Pancreas (tissue), 10 donors: ENCODE data around the gene RAI1. TPM values are rescaled to one million over a fixed set of nuclear protein-coding genes. Genes with fewer than 3 reads are reported as not detected.
A peak's percentile ranks its signal among the peaks of the same experiment; 100 is the strongest.

ENCODE experiments used
- ATAC-seq, 4 donors: fragments of 200-7000 bp; cut with Tn5 transposase; one replicate each; pipeline versions ENCODE4 v1.8.0 to v1.9.1; 2020; ENCODE audit warnings: mild to moderate bottlenecking in 4 of 4, moderate library complexity in 4 of 4
- DNase-seq, 6 donors: peaks; one replicate each; pipeline ENCODE4 v3.0.0-alpha.2; 2020
- FAIRE-seq: peaks from 2 replicates; lab custom pipeline; 2012; peaks lifted over from hg19 to GRCh38; lab: Jason Lieb, UNC
- H3K27ac ChIP-seq, 4 donors: fragments of 200-600 bp; sonication (generic); 1 replicate in 3 of 4; 2 replicates in 1 of 4; pipeline versions ENCODE4 v1.5.0 to v1.8.0; 2020
- H3K27me3 ChIP-seq, 4 donors: fragments of 200-600 bp; one replicate each; pipeline ENCODE4 v1.8.0; 2021
- H3K36me3 ChIP-seq, 3 donors: fragments of 200-600 bp; sonication (generic) in 1 of 3; one replicate each; pipeline versions ENCODE4 v1.5.0 to v1.8.0; 2020 to 2021
- H3K4me1 ChIP-seq, 3 donors: fragments of 200-600 bp; one replicate each; pipeline ENCODE4 v1.8.0; 2021
- H3K4me3 ChIP-seq, 4 donors: fragments of 200-600 bp; sonication (generic) in 2 of 4; one replicate each; pipeline versions ENCODE4 v1.5.0 to v1.8.0; 2020 to 2021
- H3K9me3 ChIP-seq, 4 donors: fragments of 200-600 bp; one replicate each; pipeline ENCODE4 v1.8.0; 2021
- WGBS, 2 donors: extraction: QIAGEN DNeasy Blood & Tissue Kit; methylation state at CpG; one replicate each; pipeline ENCODE4 v1.1.7; 2013; 5-methylcytosine and 5-hydroxymethylcytosine counted together
- intact Hi-C, 3 donors: fragments of 100-400 bp; cut with DNase I; formaldehyde crosslinking; loops; one replicate each; pipeline versions ENCODE4 v1.11.1 to v1.14.2; 2022
- polyA plus RNA-seq, 2 donors: library from polyadenylated mRNA; stranded (reverse); fragments of 200-250 nt; gene quantifications; one replicate each; pipeline ENCODE4 v1.2.3, GENCODE V29; 2013
- total RNA-seq, 6 donors: library from RNA; stranded (reverse); fragmentation: NEBNext Ultra II Directional in 4 of 6; extraction: Animal tissue kit (Norgen Biotek cat#: 25700) in 4 of 6; gene quantifications; one replicate each; pipeline versions ENCODE4 v1.2.1 to v1.2.4, GENCODE V29; 2021 to 2023
- TF ChIP-seq, protein P1 (sequence below), 4 donors: fragments of 200-600 bp; sonication (generic) in 3 of 4; IDR thresholded peaks; one replicate each; pipeline versions ENCODE4 v1.5.0 to v1.8.0; 2021; ENCODE audit warnings: antibody characterized with exemption in 4 of 4
- donor health status: healthy with polysubstance abuse.
- donor health status: DM: no; HTN: no; CAD: no; lungs with moderate emphysema.
- donor health status: DM: no; HTN: no; CAD: no.
- donor health status: control.
- donor health status: control.
- donor health status: Bipolar disorder and iron deficiency.
- donor health status: DM: yes; HTN: yes; CAD: no.
- donor health status: DM: no; HTN: no; CAD: no.
- donor health status: DM: no; HTN: no; CAD: no.
- donor health status: DM: yes; HTN: yes; CAD: no.

Gene RAI1
- total and polyA plus RNA-seq, 8 donors, result 12.1 to 23.9 (median 16.7) TPM

DNA sequence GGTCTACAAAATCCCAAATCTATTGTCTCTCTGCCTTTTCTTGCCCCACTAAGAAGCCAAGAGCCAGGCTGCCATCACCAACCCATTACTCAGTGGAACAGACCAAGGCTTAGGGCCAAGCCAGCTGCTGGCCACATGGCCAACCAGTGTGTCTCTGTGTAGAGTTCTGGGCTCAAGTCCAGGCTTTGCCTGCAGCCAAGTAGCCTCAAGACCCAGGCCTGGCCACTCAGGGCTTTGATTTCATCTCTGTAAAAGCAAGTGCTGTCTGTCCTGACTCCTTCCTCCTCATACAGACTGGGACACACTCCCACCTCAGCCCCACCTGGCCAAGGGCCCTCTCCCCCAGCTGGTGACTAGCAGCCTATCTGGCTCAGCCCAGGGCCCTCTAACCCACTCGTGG, 140.9 kb downstream of the RAI1 start:
- FAIRE-seq, result no peak
- TF ChIP-seq, protein P1, sequence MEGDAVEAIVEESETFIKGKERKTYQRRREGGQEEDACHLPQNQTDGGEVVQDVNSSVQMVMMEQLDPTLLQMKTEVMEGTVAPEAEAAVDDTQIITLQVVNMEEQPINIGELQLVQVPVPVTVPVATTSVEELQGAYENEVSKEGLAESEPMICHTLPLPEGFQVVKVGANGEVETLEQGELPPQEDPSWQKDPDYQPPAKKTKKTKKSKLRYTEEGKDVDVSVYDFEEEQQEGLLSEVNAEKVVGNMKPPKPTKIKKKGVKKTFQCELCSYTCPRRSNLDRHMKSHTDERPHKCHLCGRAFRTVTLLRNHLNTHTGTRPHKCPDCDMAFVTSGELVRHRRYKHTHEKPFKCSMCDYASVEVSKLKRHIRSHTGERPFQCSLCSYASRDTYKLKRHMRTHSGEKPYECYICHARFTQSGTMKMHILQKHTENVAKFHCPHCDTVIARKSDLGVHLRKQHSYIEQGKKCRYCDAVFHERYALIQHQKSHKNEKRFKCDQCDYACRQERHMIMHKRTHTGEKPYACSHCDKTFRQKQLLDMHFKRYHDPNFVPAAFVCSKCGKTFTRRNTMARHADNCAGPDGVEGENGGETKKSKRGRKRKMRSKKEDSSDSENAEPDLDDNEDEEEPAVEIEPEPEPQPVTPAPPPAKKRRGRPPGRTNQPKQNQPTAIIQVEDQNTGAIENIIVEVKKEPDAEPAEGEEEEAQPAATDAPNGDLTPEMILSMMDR (IDR thresholded peaks at IDR 0.05), result no peak
- peak; percentile 30 to 47 (median 34) for ATAC-seq
- WGBS, 2 donors, result 25 to 34% methylated on average over 1 of the region's 1 CpG
- Histone ChIP-seq H3K9me3 (no peaks in the 10 kb centered on the region), H3K36me3 (peaks cover 0 to 5% (median 0%) of the 10 kb centered on the region in 3 donors), H3K27me3 (no peaks in the 10 kb centered on the region), H3K27ac (peak overlapping the region in 1 of 4 donors; percentile 11), H3K4me1 (peaks cover 24 to 48% (median 32%) of the 10 kb centered on the region in 3 donors), H3K4me3 (peak overlapping the region in 1 of 4 donors; percentile 56)
- DNase-seq, result peak in 5 of 6 donors; percentile 72 to 86 (median 76)
- intact Hi-C loops, result no loop called here

DNA sequence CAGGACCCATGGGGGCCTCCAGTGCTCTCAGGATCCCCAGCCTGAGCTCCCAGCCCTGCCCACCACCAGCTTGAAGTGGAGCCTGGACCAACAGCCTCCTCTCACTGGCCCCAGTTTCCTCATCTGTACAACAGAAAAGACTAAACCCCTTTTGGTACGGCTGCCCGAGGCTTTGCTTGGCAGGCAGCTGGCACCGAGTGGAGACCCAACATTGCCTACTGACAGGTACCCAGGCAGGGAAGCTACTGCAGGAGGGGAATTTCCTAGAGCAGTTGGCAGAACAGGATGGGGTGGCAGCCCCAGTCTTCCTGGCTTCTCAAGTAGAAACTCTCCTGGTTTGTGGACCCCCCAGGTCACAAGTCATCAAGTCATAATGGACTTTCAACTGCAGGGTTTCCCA, 141.4 kb downstream of the RAI1 start:
- Histone ChIP-seq H3K36me3 (peaks cover 0 to 5% (median 0%) of the 10 kb centered on the region in 3 donors), H3K4me1 (peaks cover 24 to 48% (median 32%) of the 10 kb centered on the region in 3 donors), H3K27ac (peak overlapping the region in 1 of 4 donors; percentile 11), H3K27me3 (no peaks in the 10 kb centered on the region), H3K9me3 (no peaks in the 10 kb centered on the region), H3K4me3 (peak overlapping the region in 3 of 4 donors; percentile 13 to 56 (median 24))
- TF ChIP-seq, protein P1 (IDR thresholded peaks at IDR 0.05), result no peak
- FAIRE-seq (no peak), DNase-seq (no peak), ATAC-seq (no peak)
- WGBS, 2 donors, result 17 to 32% methylated on average over 3 of the region's 3 CpGs
- intact Hi-C loops, result no loop called here

DNA sequence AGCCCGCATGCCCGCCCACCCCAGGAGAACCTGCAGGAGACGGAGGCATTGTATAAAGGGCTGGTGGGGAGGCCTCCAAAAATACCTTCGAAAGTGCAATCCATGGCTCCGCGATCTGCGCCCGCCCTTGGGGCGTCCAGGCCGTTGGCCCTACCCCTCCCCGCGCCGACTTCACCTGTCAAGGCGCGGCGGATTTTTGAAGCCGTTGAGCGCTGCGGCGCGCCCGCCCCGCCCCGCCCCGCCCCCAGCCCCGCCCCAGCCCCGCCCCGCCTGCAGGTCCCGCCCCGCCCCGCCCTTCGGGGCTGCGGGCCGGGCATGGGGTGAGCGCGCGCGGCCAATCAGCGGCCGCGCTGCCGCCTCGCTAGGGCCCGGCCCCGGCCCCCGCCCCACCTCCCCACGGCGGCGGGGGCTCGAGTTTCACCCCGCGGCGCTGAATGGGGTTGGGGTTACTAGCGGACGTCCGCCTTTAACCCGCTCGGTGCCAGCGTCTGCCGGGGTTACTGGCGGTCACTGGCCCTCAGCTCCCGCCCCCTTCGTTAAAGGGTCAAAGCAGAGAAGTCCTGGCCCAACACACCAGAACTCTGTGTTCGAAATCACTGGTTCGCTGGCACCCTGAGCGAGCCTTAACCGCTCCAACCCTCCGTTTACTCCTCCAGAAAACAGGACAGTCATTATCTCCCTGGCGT, 142.3 kb downstream of the RAI1 start:
- Histone ChIP-seq H3K4me1 (peaks cover 24 to 48% (median 32%) of the 10 kb centered on the region in 3 donors), H3K4me3 (peak overlapping the region; percentile 3 to 56 (median 22)), H3K9me3 (no peaks in the 10 kb centered on the region), H3K36me3 (peaks cover 0 to 5% (median 0%) of the 10 kb centered on the region in 3 donors), H3K27me3 (no peaks in the 10 kb centered on the region), H3K27ac (peak overlapping the region; percentile 43 to 89 (median 82))
- 0% methylated on average over 26 to 69 of the region's 69 CpGs for WGBS, 2 donors
- intact Hi-C loops, result no loop called here
- DNase-seq (peak; percentile 84 to 93 (median 88)), ATAC-seq (peak; percentile 84 to 88 (median 87)), FAIRE-seq (no peak)
- TF ChIP-seq, protein P1 (IDR thresholded peaks at IDR 0.05), result no peak

DNA sequence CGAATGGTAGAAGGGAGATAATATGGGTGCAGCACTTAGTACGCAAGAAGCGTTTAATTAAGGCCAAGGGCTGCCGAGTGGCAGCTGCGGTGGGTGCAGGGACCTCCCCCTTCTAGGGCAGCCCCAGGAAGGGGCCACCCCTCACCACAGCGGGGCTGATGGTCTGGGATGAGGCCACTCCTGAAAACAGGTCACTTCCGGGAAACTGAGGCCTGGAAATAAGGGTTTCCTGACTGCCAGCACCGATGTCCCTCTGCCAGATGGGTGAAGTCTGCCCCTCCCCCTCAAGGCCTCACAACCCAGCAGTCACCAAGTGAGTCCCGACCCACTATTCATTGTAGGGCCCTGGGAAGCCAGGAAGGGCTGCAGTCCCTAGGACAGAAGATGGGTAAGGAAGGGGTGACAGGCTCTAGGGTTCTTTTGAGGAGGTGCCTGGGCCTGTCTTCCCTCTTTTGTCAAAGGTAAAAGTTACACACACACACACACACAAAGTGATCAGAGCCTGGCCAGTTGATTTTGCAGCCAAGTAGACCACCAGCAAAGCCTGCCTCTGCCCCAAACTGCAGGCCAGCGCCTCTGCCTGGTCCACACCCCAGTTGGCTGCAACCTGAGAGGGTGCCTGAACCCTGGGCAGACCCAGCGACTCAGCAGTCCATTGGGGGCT, 143.0 kb downstream of the RAI1 start:
- WGBS, 2 donors, result 11 to 16% methylated on average over 11 of the region's 11 CpGs
- ATAC-seq (peak in 3 of 4 donors; percentile 17 to 31 (median 23)), DNase-seq (peak in 1 of 6 donors; percentile 66), FAIRE-seq (no peak)
- Histone ChIP-seq H3K4me1 (peaks cover 24 to 47% (median 32%) of the 10 kb centered on the region in 3 donors), H3K27me3 (no peaks in the 10 kb centered on the region), H3K9me3 (no peaks in the 10 kb centered on the region), H3K36me3 (no peaks in the 10 kb centered on the region), H3K4me3 (peak overlapping the region in 2 of 4 donors; percentile 32 to 56), H3K27ac (peak overlapping the region; percentile 43 to 89 (median 82))
- intact Hi-C loops, result no loop called here
- TF ChIP-seq, protein P1 (IDR thresholded peaks at IDR 0.05), result no peak
